GOT3 (cell line): Measurements from ENCODE around the gene WT1.
"Not testable (repeated sequence)": the region's sequence is repeated elsewhere in the genome, so short reads cannot be mapped to it uniquely, and the experiment has no call there.

ENCODE experiments used
- DNase-seq: peaks from one replicate; lab custom pipeline; 2025; ENCODE audit warnings: mixed read lengths; lab: John Stamatoyannopoulos, UW

WT1 gene

GRCh38 chr11:32386770-32387377 lies 48.5 kb downstream of the WT1 start:
- DNase-seq: no peak

- DNase-seq: no peak
Observed at GRCh38 chr11:32385998-32386397, 49.3 kb downstream of the WT1 start.

GRCh38 chr11:32382339-32383049 lies 52.8 kb downstream of the WT1 start:
- DNase-seq: no peak

GRCh38 chr11:32381179-32381578 lies 54.2 kb downstream of the WT1 start:
- DNase-seq: no peak

GRCh38 chr11:32379719-32380118 lies 55.6 kb downstream of the WT1 start:
- no peak for DNase-seq

GRCh38 chr11:32375826-32376225 lies 59.5 kb downstream of the WT1 start:
- no peak for DNase-seq

GRCh38 chr11:32374261-32374711 lies 61.1 kb downstream of the WT1 start:
- DNase-seq: no peak

- DNase-seq: not testable (repeated sequence)
Observed at GRCh38 chr11:32369987-32370386, 65.4 kb downstream of the WT1 start.

- DNase-seq: no peak
Observed at GRCh38 chr11:32366666-32367065, 68.7 kb downstream of the WT1 start.

- no peak for DNase-seq
Observed at GRCh38 chr11:32365192-32365591, 70.1 kb downstream of the WT1 start.

GRCh38 chr11:32358729-32359128 lies 76.6 kb downstream of the WT1 start:
- no peak for DNase-seq

- DNase-seq: no peak
Observed at GRCh38 chr11:32353884-32354283, 81.5 kb downstream of the WT1 start.

GRCh38 chr11:32348502-32348901 lies 86.8 kb downstream of the WT1 start:
- no peak for DNase-seq

GRCh38 chr11:32344946-32345345 lies 90.4 kb downstream of the WT1 start:
- DNase-seq: no peak

GRCh38 chr11:32343325-32344008 lies 91.9 kb downstream of the WT1 start:
- DNase-seq: no peak

- DNase-seq: no peak
Observed at GRCh38 chr11:32341620-32342613, 93.4 kb downstream of the WT1 start.

- DNase-seq: no peak
Observed at GRCh38 chr11:32340181-32340580, 95.2 kb downstream of the WT1 start.
